Dermis microvascular lymphatic vessel endothelial cell (primary cell): ENCODE data around the gene EWSR1. TPM values are rescaled to one million over a fixed set of nuclear protein-coding genes. Genes with fewer than 3 reads are reported as not detected.
A peak's percentile ranks its signal among the peaks of the same experiment; 100 is the strongest.

Experiments used
- DNase-seq, 2 donors: peaks; one replicate each; pipeline versions ENCODE4 v3.0.0 to v3.0.0-alpha.2; 2010; ENCODE audit warnings: low read depth in 2 of 2
- total RNA-seq: library from RNA; depleted of rRNA; stranded (reverse); fragments of >200 nt; gene quantifications from 2 replicates; pipeline ENCODE4 v1.2.1, GENCODE V29; 2014

Gene EWSR1
- total RNA-seq, 1 donor from 2014 or later: 149 TPM

GRCh38 chr22:29302681-29303465 lies 34.8 kb downstream of the EWSR1 start:
- DNase-seq: no peak

DNA sequence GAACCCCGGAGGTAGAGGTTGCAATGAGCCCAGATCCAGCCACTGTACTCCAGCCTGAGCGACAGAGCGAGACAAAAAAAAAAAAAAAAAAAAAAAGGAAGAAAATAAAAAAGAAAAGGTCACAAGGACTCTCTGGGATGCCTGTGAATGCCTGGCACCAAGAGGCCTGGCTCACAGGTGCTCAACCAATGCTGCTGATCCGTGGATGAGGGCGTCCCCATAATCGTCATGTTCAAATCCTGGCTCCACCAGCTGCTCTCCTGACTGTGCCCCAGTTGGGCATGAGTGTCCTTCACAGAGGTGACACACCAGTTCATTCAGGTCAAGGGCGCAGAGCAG lies 37.7 kb downstream of the EWSR1 start:
- DNase-seq: no peak

GRCh38 chr22:29306175-29306834 lies 38.2 kb downstream of the EWSR1 start, which contains the start of gene GAS2L1:
TSS of gene GAS2L1 (plus strand) at chr22:29306650. CDS start at chr22:29308106, 1,456 bp downstream.
- DNase-seq: peak; percentile 57 to 86

DNA sequence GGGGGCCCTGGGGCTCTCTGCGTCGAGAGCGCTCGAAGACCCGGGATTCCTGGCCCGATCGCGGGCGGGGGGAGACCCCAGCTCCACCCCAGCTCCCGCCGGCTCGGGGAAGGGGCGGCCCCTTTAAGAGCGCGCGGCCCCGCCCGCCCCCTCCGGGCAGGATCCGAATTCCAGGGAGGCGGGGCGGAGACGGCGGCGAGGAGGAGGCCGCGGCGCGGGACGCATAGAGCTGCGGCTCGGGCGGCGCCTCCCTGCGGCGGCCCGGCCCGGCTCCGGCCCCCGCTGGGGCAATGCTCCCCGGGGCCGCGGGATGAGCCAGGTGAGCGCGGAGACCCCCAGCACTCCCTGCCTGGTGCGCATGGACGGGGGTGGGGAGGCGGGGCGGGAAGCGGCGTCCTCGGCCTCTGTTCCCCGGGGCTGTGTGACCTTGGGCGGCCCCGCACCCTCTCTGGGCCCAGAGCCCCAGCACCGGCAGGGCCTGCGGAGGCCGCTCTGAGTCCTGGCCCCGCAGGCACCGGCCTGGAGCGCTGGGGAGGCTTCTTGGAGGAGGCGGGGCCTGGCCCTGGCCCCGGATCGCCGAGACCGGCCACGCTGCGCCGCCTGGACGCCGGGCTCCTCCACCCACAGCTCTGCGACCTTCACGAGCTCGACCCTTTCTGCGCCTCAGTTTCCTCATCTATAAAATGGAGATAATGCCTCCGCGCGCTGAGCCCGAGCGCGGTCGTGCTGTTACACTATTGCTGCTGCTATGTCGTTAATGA lies 38.9 kb downstream of the EWSR1 start:
- peak in 1 of 2 donors; percentile 77 for DNase-seq

DNA sequence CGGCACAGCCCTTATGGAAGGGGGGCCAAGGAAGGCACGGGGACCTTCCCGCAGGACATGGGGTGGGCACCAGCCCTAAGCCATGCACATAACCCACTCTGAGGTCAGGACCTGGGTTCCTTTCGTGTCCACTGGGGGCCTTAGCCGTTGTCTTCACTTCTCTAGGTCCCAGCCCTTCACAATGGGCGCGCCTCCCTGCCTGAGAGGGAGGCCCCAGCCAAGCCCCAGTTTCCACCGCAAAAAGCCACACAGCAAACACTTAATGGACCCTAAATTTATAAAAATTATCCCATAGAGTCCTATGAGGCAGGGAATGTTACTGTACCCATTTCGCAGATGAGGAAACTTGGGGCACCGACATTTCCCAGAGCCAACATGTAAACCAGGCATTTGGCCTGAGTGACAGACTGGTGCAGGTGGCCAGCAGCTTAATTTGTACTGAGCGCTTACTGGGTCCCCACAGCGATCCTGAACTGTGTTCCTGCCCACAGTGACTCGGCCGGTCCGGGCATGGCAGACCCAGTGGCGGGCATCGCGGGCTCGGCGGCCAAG lies 39.6 kb downstream of the EWSR1 start:
- DNase-seq: peak in 1 of 2 donors; percentile 9

DNA sequence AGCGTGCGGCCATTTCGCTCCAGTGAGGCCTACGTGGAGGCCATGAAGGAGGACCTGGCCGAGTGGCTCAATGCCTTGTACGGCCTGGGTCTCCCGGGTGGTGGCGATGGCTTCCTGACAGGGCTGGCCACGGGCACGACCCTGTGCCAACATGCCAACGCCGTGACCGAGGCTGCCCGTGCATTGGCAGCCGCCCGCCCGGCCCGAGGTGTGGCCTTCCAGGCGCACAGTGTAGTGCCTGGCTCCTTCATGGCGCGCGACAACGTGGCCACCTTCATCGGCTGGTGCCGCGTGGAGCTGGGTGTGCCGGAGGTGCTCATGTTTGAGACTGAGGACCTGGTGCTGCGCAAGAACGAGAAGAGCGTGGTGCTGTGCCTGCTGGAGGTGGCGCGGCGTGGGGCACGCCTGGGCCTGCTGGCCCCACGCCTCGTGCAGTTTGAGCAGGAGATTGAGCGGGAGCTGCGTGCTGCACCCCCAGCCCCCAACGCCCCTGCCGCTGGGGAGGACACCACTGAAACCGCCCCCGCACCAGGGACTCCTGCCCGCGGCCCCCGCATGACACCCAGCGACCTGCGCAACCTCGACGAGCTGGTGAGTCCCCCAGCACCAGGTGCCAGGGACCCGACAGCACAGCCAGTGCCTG lies 40.2 kb downstream of the EWSR1 start:
- no peak for DNase-seq

DNA sequence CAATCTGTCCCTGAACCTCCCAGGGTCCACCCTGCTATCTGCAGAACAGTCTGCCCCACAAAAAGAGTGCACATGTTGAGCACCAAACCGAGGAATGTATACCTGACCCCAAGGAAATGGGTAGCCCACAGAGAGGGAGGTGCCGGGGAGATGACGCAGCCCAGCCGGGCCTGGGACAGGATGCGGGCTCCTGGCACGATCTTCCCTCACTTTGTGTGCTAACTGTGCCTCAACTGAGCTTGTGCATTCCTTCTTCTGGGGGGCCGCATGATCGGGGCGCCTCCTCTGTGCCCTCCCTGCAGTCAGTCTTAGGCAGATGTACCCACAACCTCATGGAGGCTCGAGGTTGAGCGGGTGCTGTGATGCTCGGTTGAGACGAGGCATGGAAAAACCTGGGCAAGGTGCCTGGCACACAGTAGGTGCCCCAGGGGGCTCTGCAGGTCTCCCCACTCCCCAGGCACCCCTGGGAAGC lies 40.8 kb downstream of the EWSR1 start:
- peak in 1 of 2 donors; percentile 72 for DNase-seq

- DNase-seq: peak in 1 of 2 donors; percentile 76
Measured at GRCh38 chr22:29309332-29310064, 41.4 kb downstream of the EWSR1 start.

DNA sequence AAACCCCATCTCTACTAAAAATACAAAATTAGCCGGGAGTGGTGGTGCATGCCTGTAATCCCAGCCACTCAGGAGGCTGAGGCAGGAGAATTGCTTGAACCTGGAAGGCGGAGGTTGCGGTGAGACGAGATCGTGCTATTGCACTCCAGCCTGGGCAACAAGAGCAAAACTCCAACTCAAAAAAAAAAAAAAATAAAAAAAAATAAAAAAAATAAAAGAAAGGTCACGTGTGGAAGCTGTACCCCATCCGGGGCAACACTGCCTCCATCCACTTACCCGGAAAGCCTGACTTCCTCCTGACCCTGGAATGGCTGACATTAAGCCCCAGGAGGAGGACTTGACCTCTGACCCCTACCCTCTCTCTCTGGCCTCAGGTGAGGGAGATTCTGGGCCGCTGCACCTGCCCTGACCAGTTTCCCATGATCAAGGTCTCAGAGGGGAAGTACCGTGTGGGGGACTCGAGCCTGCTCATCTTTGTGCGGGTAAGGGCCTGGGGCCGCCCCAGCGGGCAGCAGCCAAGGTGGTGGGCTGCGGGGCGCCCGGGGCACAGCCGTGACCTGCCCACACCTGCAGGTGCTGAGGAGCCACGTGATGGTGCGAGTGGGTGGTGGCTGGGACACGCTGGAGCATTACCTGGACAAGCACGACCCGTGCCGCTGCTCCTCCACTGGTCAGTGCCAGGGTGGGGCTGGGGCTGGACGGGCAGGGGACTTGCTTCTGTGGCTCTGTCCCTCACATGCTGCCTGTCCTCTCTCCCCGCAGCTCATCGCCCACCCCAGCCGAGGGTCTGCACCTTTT lies 42.2 kb downstream of the EWSR1 start:
- peak in 1 of 2 donors; percentile 12 for DNase-seq

DNA sequence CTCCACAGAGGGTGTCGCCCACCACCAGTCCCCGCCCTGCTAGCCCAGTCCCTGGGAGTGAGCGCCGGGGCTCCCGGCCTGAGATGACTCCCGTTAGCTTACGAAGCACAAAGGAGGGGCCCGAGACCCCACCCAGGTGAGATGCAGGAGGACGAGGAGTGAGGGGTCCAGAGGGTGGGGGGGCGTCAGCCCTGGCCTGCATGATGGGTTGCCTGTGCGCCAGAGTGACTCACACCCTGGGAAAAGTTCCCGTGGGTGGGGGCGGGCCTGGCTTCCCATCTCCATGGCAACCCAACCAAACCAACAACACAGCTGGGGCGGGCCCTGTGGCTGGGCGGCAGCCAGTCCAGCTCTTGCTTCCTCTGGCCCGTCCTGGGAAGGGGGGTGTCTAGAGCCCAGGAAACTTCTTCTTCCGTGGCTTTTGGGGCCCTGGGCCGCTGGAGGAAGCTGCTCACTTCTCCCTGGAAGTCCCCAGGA lies 42.8 kb downstream of the EWSR1 start:
- peak; percentile 94 to 99 for DNase-seq

GRCh38 chr22:29311464-29312217 lies 43.6 kb downstream of the EWSR1 start:
- DNase-seq: no peak

DNA sequence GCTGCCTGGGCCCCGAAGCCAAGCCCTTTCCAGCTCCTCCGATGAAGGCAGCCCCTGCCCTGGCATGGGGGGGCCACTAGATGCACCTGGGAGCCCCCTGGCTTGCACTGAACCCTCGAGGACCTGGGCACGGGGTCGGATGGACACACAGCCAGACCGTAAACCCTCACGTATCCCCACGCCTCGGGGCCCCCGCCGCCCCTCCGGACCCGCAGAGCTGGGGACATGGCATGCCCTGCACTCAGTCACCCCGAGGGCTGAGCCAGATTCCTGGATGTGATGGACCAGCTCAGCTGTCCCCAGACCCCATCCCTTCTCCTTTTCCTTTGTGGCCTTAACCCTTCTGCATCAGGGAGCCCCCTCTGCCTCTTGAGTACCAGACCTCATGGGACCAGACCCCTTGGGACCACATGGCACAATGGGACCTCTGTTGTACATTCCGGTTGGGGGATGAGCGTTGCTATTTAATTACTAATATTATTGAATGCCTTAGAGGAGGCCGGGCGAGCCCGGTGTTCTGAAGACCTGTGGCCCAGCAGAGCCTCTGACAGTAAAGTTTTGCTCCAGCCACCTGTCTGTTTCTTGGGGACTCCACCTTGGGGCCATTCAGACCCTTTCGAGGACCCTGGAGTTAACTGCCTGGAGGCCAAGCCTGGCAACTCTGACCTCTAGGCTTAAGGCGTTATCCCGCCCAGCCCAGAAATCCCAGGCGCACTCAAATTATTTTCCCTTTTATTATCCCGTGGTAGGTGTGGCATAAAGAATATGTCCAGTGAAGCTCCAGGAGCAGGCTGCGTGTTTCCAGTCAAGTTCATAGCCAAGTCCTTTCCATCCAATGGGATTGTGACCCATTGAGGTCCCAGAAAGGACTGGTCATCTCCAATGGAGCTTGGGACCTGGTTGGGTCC lies 44.4 kb downstream of the EWSR1 start:
- no peak for DNase-seq

GRCh38 chr22:29313126-29313575 lies 45.1 kb downstream of the EWSR1 start:
- DNase-seq: peak in 1 of 2 donors; percentile 76

DNA sequence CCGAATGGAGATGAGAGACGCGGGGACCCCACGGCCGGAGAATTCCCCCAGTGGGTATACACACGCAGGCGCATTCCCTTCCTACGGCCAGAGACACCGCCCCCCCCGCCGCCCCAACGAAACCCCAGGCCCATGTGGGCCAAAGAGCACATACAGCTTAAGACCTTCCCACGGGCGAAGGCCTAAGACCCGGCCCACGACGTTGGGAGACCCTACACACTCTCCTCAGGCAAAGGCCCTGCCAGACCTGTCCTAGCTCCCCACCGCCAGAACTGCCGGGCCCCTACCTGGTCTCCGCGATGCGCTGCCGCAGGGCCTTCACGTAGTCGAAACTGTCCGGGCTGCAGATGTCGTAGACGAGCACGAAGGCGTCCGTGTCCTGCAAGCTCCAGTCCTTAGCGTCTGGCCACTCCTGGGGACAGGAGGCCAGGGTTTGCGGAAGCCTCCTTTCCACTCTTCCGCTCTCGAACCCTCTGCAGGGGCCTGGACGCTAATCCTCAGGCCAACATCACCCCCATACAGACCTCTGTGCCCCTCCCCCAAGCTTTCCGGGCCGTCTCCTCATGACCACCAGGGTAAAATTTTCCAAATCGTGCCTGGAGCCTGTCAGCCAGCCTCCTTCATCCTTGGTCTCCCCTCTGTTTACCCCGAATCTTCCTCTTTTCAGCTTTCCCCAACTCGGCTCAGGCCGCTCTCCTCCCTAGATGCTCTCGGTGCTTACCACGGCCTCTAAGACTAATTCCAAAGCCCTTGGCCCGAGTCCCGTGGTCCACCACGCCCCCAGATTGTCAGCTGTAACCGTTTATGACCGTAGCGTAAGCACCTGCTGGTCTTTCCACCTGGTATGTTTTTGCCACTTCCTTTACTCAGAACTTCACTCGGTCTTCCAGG lies 45.8 kb downstream of the EWSR1 start:
- DNase-seq: no peak

GRCh38 chr22:29314537-29315285 lies 46.6 kb downstream of the EWSR1 start:
- no peak for DNase-seq
